GM10847 (cell line): ENCODE data around the gene MSI2.

Experiments used
- POLR2A ChIP-seq: IDR thresholded peaks from 2 replicates; pipeline ENCODE4 v1.6.1; 2011; ENCODE audit not compliant: insufficient read length; ENCODE audit errors: extremely low read depth

The MSI2 gene

DNA sequence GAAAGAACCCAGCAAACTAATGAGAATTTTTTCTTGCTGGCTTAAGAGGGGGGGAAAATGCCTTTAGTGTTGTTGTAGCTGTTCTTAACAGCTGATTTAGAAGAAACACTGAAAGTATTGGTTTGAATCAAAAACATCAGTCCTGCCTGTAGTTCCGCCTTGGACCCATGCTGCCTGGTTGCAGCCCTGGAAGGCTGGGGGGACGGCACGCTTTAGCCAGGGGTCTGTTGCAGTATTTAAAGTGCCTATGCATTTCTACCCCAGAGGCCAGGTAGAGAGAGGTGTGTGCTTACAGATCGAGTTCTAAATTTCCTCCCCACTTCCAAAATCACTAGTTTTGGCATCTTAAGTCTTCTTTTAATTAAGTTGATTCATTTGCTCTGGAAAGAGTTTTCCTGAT, 286.9 kb downstream of the MSI2 start:
- no peak for TF ChIP-seq POLR2A

GRCh38 chr17:57544401-57544800, 288.1 kb downstream of the MSI2 start:
- TF ChIP-seq POLR2A: no peak

GRCh38 chr17:57544834-57545463, 288.6 kb downstream of the MSI2 start:
- TF ChIP-seq POLR2A: no peak

DNA sequence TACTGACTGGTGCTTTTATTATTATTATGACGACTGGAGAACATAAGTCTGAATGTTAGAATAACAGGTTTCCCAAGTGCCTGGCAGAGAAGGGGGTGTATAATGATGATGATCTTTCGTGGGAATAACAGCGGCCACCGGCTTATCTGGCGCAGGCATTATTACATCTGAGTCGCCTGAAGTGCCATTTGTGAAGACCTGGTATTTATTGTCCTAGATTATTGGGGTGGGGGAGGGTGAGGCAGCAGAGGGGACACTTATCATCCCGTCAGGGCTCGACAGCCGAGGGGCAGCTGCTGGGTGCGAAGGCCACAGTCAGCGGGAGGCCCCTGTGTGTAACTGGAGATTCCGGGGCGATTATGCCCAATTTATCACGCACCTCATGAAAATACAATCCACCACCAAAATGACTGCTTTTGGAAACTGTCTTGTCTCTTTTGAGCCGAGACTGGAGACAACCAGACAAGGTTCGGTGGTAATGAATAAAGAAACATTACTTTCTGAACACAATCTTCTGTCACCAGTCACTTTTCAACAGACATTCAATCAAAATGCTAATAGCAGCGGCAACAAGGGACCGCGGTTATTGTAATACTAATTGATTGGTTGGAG, 289.5 kb downstream of the MSI2 start:
- TF ChIP-seq POLR2A: no peak

GRCh38 chr17:57548421-57549410, 292.4 kb downstream of the MSI2 start:
- no peak for TF ChIP-seq POLR2A

DNA sequence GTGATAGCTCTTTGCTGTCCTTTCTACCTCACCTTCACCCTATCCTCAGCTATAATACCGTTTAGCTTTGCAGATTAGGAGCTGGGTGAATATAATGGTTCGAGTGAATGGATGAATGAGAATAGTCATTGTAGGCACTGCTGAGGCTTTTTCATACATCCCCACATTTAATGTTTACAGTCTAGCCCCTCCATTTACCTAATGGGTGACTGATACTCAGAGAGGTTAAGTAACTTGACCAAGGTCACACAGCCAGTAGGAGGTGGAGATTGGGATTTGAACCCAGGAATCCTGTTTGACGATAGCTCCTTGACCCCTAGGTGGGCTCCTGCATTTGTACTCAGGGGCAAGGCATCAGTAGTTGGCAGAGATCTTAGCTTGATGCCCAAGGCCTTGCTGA, 293.1 kb downstream of the MSI2 start:
- TF ChIP-seq POLR2A: no peak

- no peak for TF ChIP-seq POLR2A
Measured at GRCh38 chr17:57550016-57550415, 293.7 kb downstream of the MSI2 start.

GRCh38 chr17:57550668-57551315, 294.5 kb downstream of the MSI2 start:
- no peak for TF ChIP-seq POLR2A

DNA sequence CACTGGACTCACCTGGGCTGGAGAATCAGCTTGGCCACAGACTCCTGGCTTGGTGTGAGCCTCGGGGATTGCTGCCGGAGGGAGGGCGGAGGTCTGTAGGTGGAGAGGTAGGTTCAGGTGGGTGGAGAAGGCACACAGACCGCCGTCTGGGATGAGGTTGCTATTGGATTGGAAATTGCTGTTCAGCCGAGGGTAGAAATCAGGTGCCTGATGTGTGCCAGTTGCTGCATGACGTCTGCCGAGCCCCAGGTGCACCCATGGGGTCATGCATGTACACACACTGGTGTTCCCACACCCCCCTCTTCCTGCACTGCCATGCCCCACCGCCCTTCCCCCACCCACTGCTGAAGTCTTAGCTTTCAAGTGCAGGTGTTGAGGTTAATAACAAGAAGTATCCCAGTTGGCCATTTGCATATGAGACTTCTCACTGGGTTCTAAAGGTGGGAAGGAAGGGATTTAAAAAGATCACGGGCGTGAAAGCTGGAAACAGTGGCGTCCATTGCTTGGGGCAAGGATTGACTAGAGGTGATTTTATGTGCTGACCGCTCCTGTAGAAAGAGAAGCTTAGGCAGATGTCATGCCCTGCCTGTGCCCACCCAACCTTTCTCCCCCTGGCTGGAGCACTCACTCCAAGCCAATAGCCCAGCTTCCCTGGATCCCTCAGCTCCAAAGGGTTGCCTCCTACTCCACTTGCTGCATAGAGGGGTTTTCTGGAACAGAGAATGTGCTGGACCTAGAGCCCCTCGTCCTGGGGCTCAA, 295.2 kb downstream of the MSI2 start:
- no peak for TF ChIP-seq POLR2A

DNA sequence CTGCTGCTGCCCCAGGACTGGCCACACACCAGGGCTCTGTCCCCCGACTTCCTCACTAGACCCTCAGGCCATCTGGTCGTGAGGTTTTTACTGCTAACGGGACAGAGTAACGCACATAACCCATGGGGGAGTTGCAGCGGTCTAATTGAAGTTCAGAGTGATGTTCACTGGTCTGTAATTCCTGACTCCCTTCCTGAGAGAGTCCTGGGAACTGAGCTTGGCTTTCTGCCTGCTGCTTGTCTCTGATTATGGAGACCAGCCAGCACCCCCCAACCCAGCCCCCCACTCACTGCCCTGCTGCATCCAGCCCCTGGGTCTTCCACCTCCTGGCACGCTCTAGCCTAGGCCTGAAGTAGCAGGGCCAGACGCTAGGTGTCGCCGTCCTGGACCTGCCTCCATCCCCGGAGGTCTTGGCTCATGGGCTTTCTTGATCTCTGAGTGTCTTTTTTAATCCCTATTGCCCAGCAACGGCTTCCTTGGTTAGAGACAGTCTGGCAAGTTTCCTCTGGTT, 295.8 kb downstream of the MSI2 start:
- TF ChIP-seq POLR2A: no peak

DNA sequence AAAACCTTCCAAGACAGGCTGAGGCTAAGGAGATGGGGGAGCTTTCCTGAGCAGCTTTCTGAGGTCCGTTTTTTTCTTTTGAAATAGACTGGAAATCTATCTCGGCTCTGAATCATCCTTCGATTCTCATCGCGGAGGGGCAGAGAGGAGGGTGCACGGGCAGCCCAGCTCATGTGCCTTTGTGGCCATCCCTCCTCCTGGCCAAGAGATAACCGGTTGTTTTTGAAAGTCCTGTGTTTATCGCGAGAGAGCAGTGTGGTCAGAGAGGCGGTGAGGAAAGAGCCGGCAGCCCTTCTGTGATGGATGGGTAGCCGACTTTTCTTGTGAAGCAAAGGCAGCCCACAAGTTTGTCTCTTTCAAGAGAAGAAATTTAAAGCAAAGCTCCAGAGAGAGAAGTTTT, 297.2 kb downstream of the MSI2 start:
- no peak for TF ChIP-seq POLR2A

GRCh38 chr17:57553991-57554825, 297.9 kb downstream of the MSI2 start:
- no peak for TF ChIP-seq POLR2A

DNA sequence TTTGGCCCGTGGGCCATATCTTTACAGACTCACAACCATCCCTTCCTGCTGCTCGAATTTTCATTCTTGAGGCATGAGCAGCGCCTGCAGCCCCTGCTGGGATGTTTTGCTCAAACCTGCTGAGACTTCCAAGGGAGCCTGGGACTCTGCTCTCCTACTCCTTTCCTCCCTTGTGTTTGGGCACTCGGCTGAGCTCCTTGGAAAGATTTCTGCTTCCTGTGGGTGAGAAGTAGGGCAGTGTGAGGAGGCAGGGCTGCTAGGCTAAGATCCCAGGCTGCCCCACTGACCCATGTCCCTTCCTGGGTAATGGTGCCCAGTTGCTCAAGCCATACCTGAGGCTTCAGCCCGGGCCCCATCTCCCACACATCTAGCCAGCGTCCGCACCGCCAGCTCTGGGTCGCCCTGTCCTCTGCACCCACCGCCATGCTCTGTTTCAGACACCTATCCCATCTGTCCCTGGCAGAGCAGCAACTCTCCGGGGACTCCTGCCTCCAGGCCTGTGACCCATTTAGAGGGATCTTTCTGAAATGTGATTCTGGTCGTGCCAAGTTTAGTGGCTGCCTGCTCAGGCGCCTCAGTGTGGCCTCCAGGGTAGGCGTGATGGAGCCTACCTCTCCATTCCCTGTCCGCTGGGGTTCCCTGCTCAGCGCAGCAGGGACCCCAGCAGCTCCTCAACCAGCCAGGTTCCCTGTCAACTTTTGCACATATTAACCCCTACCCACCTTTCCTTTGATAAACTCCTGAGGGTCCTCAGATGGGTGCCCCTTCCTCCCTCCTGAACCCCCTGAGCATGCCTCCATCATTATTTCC, 298.7 kb downstream of the MSI2 start:
- no peak for TF ChIP-seq POLR2A

GRCh38 chr17:57555636-57556175, 299.4 kb downstream of the MSI2 start:
- no peak for TF ChIP-seq POLR2A
